H9 (cell line): ENCODE results near the gene NOS3. TPM values are rescaled to one million over a fixed set of nuclear protein-coding genes. Genes with fewer than 3 reads are reported as not detected.

Source experiments
- DNase-seq: peaks from one replicate; pipeline ENCODE4 v3.0.0-alpha.2; 2017
- H2AFZ ChIP-seq: one replicate; pipeline ENCODE4 v1.6.1; 2013; ENCODE audit warnings: mild to moderate bottlenecking, low read length, control low read depth, moderate library complexity
- H2AK5ac ChIP-seq: 2 replicates; pipeline ENCODE4 v1.6.1; 2013; ENCODE audit warnings: low read length, control low read depth, mixed read lengths; ENCODE audit not compliant: insufficient read length
- H2BK120ac ChIP-seq: one replicate; pipeline ENCODE4 v1.6.1; 2013; ENCODE audit warnings: low read depth, mild to moderate bottlenecking, low read length, control low read depth, inconsistent platforms; ENCODE audit not compliant: poor library complexity, severe bottlenecking
- H2BK12ac ChIP-seq: 2 replicates; pipeline ENCODE4 v1.6.1; 2013; ENCODE audit warnings: low read length, control low read depth, mixed read lengths, low read depth; ENCODE audit not compliant: insufficient read length
- H2BK15ac ChIP-seq: 2 replicates; pipeline ENCODE4 v1.6.1; 2013; ENCODE audit warnings: low read depth, low read length, control low read depth
- H2BK20ac ChIP-seq: one replicate; pipeline ENCODE4 v1.6.1; 2013; ENCODE audit warnings: low read depth, mild to moderate bottlenecking, low read length, control low read depth, inconsistent platforms; ENCODE audit not compliant: poor library complexity, severe bottlenecking
- H2BK5ac ChIP-seq: 2 replicates; pipeline ENCODE4 v1.6.1; 2013; ENCODE audit warnings: low read length, control low read depth, mixed read lengths; ENCODE audit not compliant: insufficient read length
- H3K14ac ChIP-seq: 2 replicates; pipeline ENCODE4 v1.6.1; 2013; ENCODE audit warnings: low read length, control low read depth; ENCODE audit not compliant: insufficient read depth
- H3K18ac ChIP-seq: 2 replicates; pipeline ENCODE4 v1.6.1; 2013; ENCODE audit warnings: low read depth, mild to moderate bottlenecking, mixed read lengths, low read length, control low read depth; ENCODE audit not compliant: insufficient read length
- H3K23ac ChIP-seq: 2 replicates; pipeline ENCODE4 v1.6.1; 2013; ENCODE audit warnings: low read length, control low read depth, mixed read lengths, low read depth; ENCODE audit not compliant: insufficient read length
- H3K23me2 ChIP-seq: 2 replicates; pipeline ENCODE4 v1.6.1; 2013; ENCODE audit warnings: low read depth, mild to moderate bottlenecking, mixed read lengths, low read length, control low read depth; ENCODE audit not compliant: insufficient read length, poor library complexity, severe bottlenecking
- H3K27ac ChIP-seq: 2 replicates; pipeline ENCODE4 v1.5.1; 2013; ENCODE audit warnings: low read length, control low read depth, mixed read lengths, low read depth; ENCODE audit not compliant: insufficient read length
- H3K27me3 ChIP-seq: 2 replicates; pipeline ENCODE4 v1.6.1; 2013; ENCODE audit warnings: low read length, control low read depth, inconsistent platforms; ENCODE audit not compliant: insufficient read depth
- H3K4ac ChIP-seq: 2 replicates; pipeline ENCODE4 v1.6.1; 2013; ENCODE audit warnings: low read depth, mild to moderate bottlenecking, control low read depth, inconsistent platforms, low read length, moderate library complexity
- H3K4me1 ChIP-seq: 2 replicates; pipeline ENCODE4 v1.6.1; 2013; ENCODE audit warnings: low read length, control low read depth, inconsistent platforms; ENCODE audit not compliant: insufficient read depth
- H3K4me2 ChIP-seq: 2 replicates; pipeline ENCODE4 v1.6.1; 2013; ENCODE audit warnings: low read length, control low read depth, mixed read lengths; ENCODE audit not compliant: insufficient read length, insufficient read depth
- H3K56ac ChIP-seq: 2 replicates; pipeline ENCODE4 v1.6.1; 2013; ENCODE audit warnings: low read depth, mild to moderate bottlenecking, mixed read lengths, low read length, control low read depth; ENCODE audit not compliant: insufficient read length
- H3K79me1 ChIP-seq: 2 replicates; pipeline ENCODE4 v1.6.1; 2013; ENCODE audit warnings: low read depth, mild to moderate bottlenecking, moderate library complexity, low read length, control low read depth, inconsistent platforms; ENCODE audit not compliant: insufficient read depth, poor library complexity, severe bottlenecking
- H3K79me2 ChIP-seq: 2 replicates; pipeline ENCODE4 v1.6.1; 2013; ENCODE audit warnings: low read length, control low read depth, inconsistent platforms; ENCODE audit not compliant: insufficient read depth
- H3K9ac ChIP-seq: 2 replicates; pipeline ENCODE4 v1.6.1; 2013; ENCODE audit warnings: low read length, control low read depth, mixed read lengths; ENCODE audit not compliant: insufficient read length; ENCODE audit errors: extremely low read depth
- H3K9me3 ChIP-seq: one replicate; pipeline ENCODE4 v1.6.1; 2013; ENCODE audit warnings: low read depth, low read length, inconsistent platforms; ENCODE audit not compliant: control insufficient read depth
- H3T11ph ChIP-seq: one replicate; pipeline ENCODE4 v1.6.1; 2013; ENCODE audit warnings: mild to moderate bottlenecking, low read length, control low read depth, inconsistent platforms
- H4K20me1 ChIP-seq: one replicate; pipeline ENCODE4 v1.6.1; 2013; ENCODE audit not compliant: control insufficient read depth, insufficient read length, insufficient read depth
- H4K5ac ChIP-seq: 2 replicates; pipeline ENCODE4 v1.6.1; 2013; ENCODE audit warnings: low read depth, mild to moderate bottlenecking, mixed read lengths, low read length, control low read depth; ENCODE audit not compliant: insufficient read length
- H4K8ac ChIP-seq: replicated peaks from 2 replicates; pipeline ENCODE4 v1.6.1; 2013; ENCODE audit warnings: low read length, control low read depth, mixed read lengths, low read depth; ENCODE audit not compliant: insufficient read length
- H4K91ac ChIP-seq: 2 replicates; pipeline ENCODE4 v1.6.1; 2013; ENCODE audit warnings: low read depth, mild to moderate bottlenecking, moderate library complexity, mixed read lengths, low read length, control low read depth; ENCODE audit not compliant: insufficient read length
- H3K27ac Mint-ChIP-seq, 3 experiments: 2 replicates in 2 of 3; 3 replicates in 1 of 3; pipeline ENCODE4 v1.8.0; 2020 to 2021; ENCODE audit warnings: mixed read lengths in 3 of 3, mild to moderate bottlenecking in 1 of 3, moderate library complexity in 1 of 3
- H3K27me3 Mint-ChIP-seq: 2 replicates; pipeline ENCODE4 v1.8.0; 2021; ENCODE audit warnings: low read depth, mild to moderate bottlenecking, moderate library complexity, mixed read lengths
- H3K36me3 Mint-ChIP-seq, 3 experiments: 2 replicates in 2 of 3; 3 replicates in 1 of 3; pipeline ENCODE4 v1.8.0; 2020 to 2021; ENCODE audit warnings: low read depth in 3 of 3, mixed read lengths in 3 of 3; ENCODE audit not compliant: insufficient read depth in 1 of 3
- H3K4me1 Mint-ChIP-seq, 2 experiments: 2 replicates each; pipeline ENCODE4 v1.8.0; 2020; ENCODE audit warnings: mixed read lengths in 2 of 2
- H3K4me3 Mint-ChIP-seq, 2 experiments: 2 replicates in 1 of 2; 3 replicates in 1 of 2; pipeline ENCODE4 v1.8.0; 2020 to 2021; ENCODE audit warnings: mild to moderate bottlenecking in 2 of 2, mixed read lengths in 2 of 2, moderate library complexity in 1 of 2
- H3K9me3 Mint-ChIP-seq, 2 experiments: 2 replicates in 1 of 2; 3 replicates in 1 of 2; pipeline ENCODE4 v1.8.0; 2020; ENCODE audit warnings: mild to moderate bottlenecking in 2 of 2, mixed read lengths in 2 of 2, moderate library complexity in 1 of 2
- CTCF ChIP-seq: fragments of 200-600 bp; sonication (generic); conservative IDR thresholded peaks from 3 replicates; pipeline ENCODE4 v1.8.0; 2021; ENCODE audit warnings: antibody characterized with exemption, mild to moderate bottlenecking
- WGBS: extraction: QIAGEN DNeasy Blood & Tissue Kit; methylation state at CpG from one replicate; pipeline ENCODE4 v1.1.7; 2013; ENCODE audit warnings: missing lambda C conversion rate, low lambda C conversion rate, mixed read lengths; ENCODE audit not compliant: insufficient read length; ENCODE audit errors: extremely low coverage; 5-methylcytosine and 5-hydroxymethylcytosine counted together
- total RNA-seq: library from RNA; stranded (reverse); gene quantifications from 2 replicates; pipeline ENCODE4 v1.2.1, GENCODE V29; 2021

The NOS3 gene
- total RNA-seq, 1 experiment from 2014 or later: 4.5 TPM

DNA sequence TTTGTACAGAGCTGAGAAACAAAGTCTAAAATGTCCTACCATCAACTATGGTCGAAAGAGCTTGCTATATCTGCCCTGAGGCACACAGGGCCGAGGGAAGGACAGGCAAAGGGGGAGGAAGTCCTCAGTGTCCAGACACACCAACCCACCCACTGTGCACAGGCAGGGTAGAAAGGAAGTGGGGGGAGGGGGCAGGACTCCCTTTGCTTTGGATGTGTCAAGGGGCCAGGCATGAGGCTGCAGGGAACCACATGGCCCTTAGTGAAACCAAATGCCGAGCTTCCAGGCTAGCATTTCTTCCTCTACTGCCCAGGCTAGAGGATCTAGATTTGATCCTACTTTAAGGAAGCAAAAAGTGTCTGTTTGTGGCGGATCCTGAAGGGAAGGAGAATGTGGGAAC is 41.3 kb upstream of the NOS3 start:
- Histone ChIP-seq H2BK15ac (no peak overlapping the region), H4K20me1 (no peaks in the 10 kb centered on the region), H4K91ac (no peak overlapping the region), H3K4ac (no peak overlapping the region), H3T11ph (no peak overlapping the region), H3K27ac (no peak overlapping the region), H4K5ac (no peak overlapping the region), H3K79me1 (no peaks in the 10 kb centered on the region), H2AFZ (no peak overlapping the region), H2BK120ac (no peak overlapping the region), H3K4me1 (no peaks in the 10 kb centered on the region; the same call in 1 of the 2 replicates), H4K8ac (no peak overlapping the region), H3K27me3 (no peaks in the 10 kb centered on the region), H2BK5ac (no peak overlapping the region), H3K23me2 (no peaks in the 10 kb centered on the region), H3K79me2 (no peaks in the 10 kb centered on the region), H2BK12ac (no peak overlapping the region), H3K4me2 (no peak overlapping the region), H3K18ac (no peak overlapping the region), H3K23ac (no peak overlapping the region), H3K9me3 (no peaks in the 10 kb centered on the region), H2AK5ac (no peak overlapping the region), H2BK20ac (no peak overlapping the region), H3K56ac (no peak overlapping the region), H3K14ac (no peak overlapping the region), H3K9ac (no peak overlapping the region)
- Mint-ChIP-seq H3K4me1 (peaks cover 26 to 37% of the 10 kb centered on the region in 2 experiments), H3K4me3 (peak overlapping the region in 1 of 2 experiments; percentile 12; a peak in 1 of 5 replicates), H3K27me3 (peaks cover 3% of the 10 kb centered on the region), H3K27ac (no peak overlapping the region; a peak in 1 of 7 replicates), H3K9me3 (no peaks in the 10 kb centered on the region; a peak in 1 of 5 replicates), H3K36me3 (peaks cover 0 to 12% (median 0%) of the 10 kb centered on the region in 3 experiments; a peak in 3 of 7 replicates)
- no CpG with 5 or more reads among the region's 4 CpGs for WGBS
- TF ChIP-seq CTCF: no peak
- peak; percentile 34 for DNase-seq
